GM12801 (cell line): ENCODE data around the gene PKD1L1.

ENCODE experiments used
- TF ChIP-seq, protein P1 (sequence below): IDR thresholded peaks from one replicate; pipeline ENCODE4 v1.5.1; 2011; ENCODE audit warnings: control low read depth; ENCODE audit not compliant: insufficient read length; ENCODE audit errors: extremely low read depth

PKD1L1 gene

DNA sequence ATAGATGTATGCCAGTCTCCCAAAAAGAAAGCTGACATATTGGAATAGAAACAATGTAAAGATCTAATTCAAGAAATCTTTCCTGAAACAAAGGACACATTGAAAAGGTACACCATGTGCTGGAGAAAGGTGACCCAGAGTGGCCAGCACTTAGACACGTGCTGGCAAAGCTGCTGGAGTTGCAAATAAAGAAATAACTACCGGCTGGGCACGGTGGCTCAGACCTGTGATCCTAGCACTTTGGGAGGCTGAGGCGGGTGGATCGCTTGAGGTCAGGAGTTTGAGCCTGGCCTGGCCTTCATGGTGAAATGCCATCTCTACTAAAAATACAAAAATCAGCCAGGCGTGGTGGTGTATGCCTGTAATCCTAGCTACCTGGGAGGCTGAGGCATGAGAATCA, 35.9 kb downstream of the PKD1L1 start:
- TF ChIP-seq, protein P1, sequence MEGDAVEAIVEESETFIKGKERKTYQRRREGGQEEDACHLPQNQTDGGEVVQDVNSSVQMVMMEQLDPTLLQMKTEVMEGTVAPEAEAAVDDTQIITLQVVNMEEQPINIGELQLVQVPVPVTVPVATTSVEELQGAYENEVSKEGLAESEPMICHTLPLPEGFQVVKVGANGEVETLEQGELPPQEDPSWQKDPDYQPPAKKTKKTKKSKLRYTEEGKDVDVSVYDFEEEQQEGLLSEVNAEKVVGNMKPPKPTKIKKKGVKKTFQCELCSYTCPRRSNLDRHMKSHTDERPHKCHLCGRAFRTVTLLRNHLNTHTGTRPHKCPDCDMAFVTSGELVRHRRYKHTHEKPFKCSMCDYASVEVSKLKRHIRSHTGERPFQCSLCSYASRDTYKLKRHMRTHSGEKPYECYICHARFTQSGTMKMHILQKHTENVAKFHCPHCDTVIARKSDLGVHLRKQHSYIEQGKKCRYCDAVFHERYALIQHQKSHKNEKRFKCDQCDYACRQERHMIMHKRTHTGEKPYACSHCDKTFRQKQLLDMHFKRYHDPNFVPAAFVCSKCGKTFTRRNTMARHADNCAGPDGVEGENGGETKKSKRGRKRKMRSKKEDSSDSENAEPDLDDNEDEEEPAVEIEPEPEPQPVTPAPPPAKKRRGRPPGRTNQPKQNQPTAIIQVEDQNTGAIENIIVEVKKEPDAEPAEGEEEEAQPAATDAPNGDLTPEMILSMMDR = no peak

DNA sequence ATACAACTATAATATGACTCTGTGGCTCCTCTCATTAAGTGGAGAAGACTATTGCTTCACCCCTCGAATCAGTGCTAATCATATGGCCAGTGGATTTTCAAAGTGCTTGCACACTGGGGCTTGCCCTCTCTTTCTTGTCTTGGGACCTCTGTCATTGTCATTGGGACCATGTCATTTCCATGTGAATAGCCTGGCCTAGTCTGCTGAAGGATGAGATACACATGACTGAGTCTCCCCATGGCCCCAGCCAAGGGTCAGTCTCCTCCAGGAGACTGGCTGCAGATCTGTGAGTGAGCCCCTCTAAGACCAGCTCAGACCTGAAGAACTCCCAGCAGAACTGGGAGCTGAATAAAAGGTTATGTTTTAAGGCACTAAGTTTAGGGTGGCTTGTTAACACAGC, 39.5 kb downstream of the PKD1L1 start:
- TF ChIP-seq, protein P1 = no peak

DNA sequence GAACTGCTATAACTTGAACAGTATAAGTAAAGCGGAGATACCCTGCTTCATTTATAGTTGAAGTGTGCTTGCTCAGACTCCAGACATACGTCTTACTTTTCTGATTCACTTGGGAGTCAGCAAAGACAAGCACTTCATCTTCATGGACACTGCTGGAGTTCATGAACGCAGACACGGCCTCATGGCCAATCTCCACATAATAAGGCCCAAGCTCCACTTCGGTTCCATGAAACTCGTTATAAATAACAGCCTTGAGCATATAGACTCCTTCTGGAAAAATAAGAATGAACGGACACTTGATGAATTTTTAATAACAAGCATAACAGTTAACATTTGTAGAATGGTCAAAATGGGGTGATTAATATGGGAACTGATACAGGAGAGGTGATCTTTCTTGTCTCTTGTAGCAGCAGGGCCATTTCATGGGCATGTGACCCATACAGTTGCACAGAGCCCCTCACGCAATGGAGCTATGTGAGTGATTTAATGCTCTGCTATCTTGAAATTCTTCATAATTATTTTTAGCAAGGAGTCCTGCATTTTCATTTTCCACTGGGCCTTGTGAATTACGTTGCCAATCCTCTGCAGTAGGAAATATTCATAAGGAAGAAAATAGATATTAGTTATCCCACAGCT, 40.2 kb downstream of the PKD1L1 start:
- TF ChIP-seq, protein P1 = no peak

GRCh38 chr7:47906883-47907282, 41.4 kb downstream of the PKD1L1 start:
- TF ChIP-seq, protein P1 = no peak

DNA sequence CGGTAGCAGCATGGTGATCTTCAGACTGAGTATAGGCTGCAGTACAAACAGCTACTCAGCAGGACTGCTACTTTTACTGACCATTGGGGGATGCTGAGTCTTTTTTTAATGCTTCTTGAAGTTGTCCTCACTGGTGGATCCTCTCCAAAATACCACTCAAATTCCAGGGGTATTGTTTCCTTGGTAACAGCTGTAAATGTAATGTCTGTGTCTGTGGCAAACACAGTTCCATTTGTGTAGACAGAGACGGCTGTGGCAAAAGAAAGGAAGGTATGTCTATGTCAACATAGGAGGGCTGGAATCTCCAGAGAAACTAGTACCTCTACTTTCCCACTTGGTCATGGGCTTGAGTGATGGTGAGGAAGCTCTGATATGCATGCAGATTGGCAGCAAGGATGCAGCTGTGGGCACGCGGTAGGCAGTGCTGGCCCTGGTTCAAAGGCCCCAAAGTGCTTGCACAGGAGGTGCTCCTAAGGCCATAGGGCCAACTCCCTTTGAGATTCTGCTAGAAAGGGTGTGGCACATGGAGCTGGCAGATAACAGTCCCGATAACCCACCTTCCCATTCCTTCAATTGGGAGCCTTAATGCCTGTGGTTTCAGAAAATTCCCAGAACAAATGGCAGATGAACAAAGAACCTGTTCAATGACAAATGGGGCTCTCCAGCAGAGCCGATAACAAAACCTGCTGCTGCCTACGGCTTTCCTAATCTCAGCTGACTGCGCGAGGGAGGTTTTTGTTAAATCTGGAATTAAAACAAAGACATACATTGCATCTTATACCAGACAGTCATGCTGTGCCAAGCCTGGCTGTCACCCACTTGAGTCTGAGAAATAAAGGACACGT, 43.0 kb downstream of the PKD1L1 start:
- TF ChIP-seq, protein P1 = no peak

DNA sequence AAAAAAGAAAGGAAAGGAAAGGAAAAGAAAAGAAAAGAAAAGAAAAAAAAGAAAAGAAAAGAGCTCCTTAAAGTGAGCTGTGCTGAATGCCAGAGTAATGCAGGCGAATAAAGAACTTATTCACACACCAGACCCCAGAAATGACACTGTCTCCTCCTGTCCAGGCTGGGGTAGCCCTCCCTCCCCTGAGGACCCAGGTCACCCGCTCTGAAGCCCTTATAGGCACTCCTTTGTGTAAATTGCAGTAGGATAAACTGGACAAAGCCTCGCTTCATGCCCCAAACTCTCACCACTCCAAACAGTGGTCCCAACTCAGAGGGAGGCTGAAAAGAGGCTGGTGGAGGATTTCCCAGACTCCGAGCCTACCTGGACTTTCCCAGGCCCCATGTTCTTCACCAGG, 46.3 kb downstream of the PKD1L1 start:
- TF ChIP-seq, protein P1 = no peak

- TF ChIP-seq, protein P1 = no peak
These were observed 46.7 kb downstream of the PKD1L1 start for GRCh38 chr7:47901542-47901941.
